GM19452 (cell line): Measurements from ENCODE around the gene FNBP1.
A peak's percentile ranks its signal among the peaks of the same experiment; 100 is the strongest.

ENCODE experiments used
- ATAC-seq: cut with Tn5 transposase; IDR thresholded peaks from one replicate; pipeline ENCODE4 v1.9.1; 2021; ENCODE audit not compliant: unreplicated experiment

The FNBP1 gene

GRCh38 chr9:130042885-130043653 lies at the start of gene FNBP1:
Gene FNBP1, minus strand, starts transcription at chr9:130043189. Its CDS starts 214 bp downstream, at chr9:130042975.
- peak; percentile 39 for ATAC-seq

DNA sequence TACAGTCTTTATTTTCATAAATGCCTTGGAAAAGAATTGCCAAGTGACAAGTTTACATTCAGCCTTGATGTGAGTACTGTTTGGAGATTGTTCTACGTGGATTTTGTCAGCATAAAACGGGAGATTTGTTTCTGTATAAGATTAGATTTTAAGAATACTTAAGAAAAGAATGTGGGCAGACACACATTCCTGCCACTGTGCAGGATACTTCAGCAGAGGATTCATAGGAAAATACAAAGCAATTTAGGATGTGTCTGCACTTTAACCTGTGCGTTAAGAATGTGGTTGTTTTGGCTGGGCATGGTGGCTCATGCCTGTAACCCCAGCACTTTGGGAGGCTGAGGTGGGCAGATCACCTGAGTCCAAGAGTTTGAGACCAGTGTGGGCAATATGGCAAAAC lies 47.9 kb upstream of the FNBP1 start:
- no peak for ATAC-seq

- ATAC-seq: no peak
These were observed 46.2 kb upstream of the FNBP1 start for GRCh38 chr9:130089141-130089540.

- ATAC-seq: no peak
These were observed 45.1 kb upstream of the FNBP1 start for GRCh38 chr9:130088051-130088450.

DNA sequence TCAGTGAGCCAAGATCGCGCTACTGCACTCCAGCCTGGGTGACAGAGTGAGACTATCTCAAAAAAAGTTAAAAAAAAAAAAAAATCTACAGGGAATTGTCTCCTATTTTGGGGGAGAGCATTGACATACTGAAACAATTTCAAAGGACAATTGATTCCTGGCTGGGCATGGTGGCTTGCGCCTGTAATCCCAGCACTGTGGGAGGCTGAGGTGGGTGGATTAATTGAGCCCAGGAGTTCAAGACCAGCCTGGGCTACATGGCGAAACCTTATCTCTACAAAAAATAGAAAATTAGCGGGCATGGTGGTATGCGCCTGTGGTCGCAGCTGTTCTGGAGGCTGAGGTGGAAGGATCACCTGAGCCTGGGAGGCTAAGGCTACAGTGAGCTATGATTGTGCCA lies 41.3 kb upstream of the FNBP1 start:
- ATAC-seq: no peak

GRCh38 chr9:130078547-130078946 lies 35.6 kb upstream of the FNBP1 start:
- ATAC-seq: no peak

DNA sequence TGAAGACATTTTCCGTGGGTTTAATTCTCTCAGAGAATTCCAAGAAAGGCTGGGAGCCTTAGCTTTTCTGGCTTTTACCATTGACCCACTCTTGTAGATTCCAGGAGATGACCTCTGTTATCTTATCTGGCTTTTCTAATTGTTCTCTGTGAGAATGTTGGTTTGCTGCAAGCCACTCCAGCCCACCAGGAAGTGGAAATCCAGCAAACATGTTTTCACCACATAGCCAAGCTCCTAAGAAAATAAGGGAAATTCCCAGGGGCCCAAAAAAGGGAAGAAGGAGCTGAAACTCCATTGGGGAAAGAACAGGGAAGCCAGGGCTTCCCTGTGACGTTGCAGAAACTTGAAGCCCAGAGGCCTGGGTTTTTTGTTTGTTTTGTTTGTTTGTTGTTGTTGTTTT lies 30.4 kb upstream of the FNBP1 start:
- no peak for ATAC-seq

DNA sequence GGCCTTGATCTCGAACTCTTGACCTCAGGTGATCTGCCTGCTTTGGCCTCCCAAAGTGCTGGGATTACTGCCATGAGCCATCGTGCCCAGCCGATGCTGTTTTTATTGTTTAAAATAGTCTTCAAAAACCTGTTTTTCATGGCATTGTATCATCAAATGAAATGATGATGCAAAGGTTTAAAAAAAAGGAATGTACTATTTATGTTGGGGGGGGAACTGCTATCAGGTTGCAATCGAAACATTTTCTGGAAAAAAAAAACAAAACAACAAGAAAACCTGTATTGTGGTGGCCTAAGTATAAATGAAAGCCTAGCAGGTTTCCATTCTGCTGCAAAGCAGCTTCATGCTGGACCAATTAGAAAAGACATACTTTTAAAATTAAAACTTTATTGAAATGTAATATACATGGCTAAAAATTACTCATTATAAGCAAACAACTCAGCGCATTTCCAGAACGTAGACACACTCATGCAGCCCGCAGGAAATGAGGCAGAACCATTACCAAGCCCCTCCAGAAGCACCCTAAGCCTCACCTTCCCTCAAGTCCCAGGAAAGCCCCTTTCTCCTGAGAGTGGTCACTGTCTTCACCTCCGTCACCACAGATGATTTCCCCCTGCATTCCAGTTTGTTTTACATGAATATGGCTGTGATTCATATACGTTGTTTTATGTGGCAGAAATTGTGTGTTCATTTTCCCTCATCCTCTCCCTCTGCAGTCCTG lies 29.7 kb upstream of the FNBP1 start:
- no peak for ATAC-seq

- no peak for ATAC-seq
These were observed 26.1 kb upstream of the FNBP1 start for GRCh38 chr9:130069048-130069447.

- no peak for ATAC-seq
These were observed 21.6 kb upstream of the FNBP1 start for GRCh38 chr9:130064621-130065020.

DNA sequence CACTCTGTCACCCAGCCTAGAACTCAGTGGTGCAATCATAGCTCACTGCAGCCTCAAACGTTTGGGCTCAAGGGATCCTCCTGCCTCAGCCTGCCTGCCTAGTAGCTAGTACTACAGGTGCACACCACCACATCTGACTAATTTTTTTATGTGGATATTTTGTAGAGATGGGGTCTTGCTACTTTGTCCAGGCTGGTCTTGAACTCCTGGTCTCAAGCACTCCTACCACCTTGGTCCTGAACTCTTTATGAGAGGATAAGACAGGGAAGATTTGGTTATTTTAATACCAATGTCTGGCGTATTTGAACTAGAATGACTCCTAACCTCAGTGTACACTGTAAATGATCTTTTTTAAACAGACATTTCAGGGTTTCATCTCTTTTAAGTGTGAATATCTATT lies 19.8 kb upstream of the FNBP1 start:
- no peak for ATAC-seq

DNA sequence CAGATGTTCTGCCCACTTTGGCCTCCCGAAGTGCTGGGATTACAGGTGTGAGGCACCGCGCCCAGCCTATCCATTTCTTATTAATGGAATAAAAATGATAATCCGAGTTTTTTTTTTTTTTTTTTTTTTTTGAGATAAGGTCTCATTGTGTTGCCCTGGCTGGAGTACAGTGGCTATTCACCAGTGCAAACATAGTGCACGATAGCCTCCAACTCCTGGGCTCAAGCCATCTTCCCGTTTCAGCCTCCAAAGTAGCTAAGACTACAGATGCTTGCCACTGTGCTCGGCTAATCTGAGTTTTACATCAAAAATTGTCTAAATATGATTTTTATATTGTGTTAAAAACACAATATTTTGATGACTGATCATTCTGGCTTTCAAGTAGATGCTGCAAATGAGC lies 17.3 kb upstream of the FNBP1 start:
- no peak for ATAC-seq

GRCh38 chr9:130058887-130059286 lies 15.9 kb upstream of the FNBP1 start:
- no peak for ATAC-seq

DNA sequence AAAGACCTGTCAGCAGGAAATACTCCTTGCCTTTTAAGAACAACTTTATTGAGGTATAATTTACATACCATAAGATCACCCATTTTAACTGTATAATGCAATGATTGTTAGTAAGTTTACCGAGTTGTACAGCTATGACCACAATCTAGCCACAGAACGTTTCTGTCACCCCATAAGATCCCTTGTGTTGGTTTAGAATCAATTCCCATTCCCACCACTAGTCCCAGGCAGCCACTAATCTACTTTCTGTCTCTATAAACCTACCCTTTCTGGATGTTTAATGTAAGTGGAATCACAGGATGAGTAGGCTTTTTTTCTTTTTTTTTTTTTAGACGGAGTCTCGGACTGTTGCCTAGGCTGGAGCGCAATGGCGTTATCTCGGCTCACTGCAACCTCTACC lies 15.2 kb upstream of the FNBP1 start:
- no peak for ATAC-seq

DNA sequence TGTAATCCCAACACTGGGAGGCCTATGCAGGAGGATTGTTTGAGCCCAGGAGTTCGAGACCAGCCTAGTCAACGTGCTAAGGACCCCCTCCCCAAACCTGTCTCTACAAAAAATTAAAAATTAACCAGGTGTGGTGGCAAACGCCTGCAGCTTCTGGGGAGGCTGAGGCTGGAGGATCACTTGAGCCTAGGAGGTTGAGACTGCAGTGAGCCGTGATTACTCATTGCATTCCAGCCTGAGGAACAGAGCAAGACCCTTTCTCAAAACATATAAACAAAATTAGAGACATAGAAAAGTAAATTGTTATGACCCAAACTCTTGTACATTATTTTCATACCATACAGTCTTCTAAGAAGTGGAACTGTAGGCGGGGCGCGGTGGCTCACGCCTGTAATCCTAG lies 11.8 kb upstream of the FNBP1 start:
- ATAC-seq: no peak

- no peak for ATAC-seq
These were observed 11.4 kb upstream of the FNBP1 start for GRCh38 chr9:130054325-130054786.

- peak; percentile 69 for ATAC-seq
These were observed 10.7 kb upstream of the FNBP1 start, which contains the start of gene GPR107 for GRCh38 chr9:130053504-130054324. Gene GPR107, plus strand, starts transcription at chr9:130053906. Its CDS starts 27 bp downstream, at chr9:130053933.

DNA sequence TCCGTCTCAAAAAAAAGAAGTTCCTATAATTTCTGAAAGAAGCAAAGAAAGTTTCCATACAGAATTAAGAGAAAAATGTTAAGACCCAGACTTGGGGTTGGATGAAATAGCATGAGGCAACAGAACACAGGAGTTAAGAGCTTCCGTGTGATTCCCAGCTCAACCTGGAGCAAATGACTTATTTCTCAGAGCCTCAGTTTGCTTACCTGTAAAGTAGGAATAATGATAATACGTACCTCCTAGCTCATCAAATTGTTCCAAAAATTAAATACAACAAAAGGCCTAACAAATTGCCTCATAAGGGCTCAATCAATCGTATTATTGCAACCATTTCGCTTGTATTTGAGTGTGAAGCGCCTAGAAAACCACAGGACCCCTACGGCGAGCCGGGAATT lies 10.1 kb upstream of the FNBP1 start:
- ATAC-seq: no peak

GRCh38 chr9:130051855-130052254 lies 8.9 kb upstream of the FNBP1 start:
- no peak for ATAC-seq

DNA sequence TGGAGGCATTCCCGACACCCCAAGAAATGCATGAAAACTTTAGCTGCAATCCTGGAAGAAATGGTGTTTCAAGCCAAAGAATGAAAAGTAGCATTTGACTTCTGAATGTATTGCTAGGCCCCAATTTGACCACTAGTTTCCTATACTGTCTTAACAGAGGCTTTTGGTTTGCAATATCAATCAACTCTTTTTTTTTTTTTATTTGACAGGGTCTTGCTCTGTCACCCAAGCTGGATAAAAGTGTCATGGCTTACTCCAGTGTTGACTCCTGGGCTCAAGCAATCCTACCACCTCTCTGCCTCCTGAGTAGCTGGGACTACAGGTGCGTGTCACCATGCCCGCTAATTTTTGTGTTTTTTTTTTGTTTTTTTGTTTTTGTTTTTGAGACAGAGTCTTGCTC lies 7.5 kb upstream of the FNBP1 start:
- no peak for ATAC-seq

DNA sequence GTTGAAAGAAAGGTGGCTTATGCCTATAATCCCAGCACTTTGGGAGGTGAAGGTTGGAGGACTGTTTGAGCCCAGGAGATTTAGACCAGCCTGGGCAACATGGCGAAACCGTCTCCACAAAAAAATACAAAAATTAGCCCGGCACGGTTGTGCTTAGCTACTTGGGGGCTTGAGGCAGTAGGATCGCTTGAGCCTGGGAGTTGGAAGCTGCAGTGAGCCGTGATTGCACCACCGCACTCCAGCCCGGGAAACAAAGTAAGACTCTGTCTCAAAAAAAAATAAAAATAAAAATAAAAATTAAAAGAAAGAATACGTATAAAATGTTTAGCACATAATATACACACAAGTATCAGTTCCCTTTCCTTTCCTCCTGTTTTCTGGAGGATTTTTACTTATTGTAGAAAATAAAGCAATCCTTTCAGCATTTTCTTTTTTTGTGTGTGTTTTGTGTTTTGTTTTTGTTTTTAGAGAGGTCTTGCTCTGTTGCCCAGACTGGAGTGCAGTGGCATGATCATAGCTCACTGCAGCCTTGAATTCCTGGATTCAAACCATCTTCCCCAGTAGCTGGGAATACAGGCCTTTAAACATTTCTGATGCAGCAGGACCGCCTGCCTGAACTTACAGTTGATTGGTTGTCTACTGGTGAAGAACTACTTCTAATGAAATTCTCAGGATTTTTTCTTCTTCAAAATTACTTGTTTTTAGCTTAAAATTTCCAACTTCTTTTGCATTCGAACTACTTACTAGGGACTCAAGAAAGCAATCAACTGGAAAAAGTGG lies 6.6 kb upstream of the FNBP1 start:
- no peak for ATAC-seq
